Calu3 (cell line): ENCODE measurements around the gene OR2S2. TPM values are rescaled to one million over a fixed set of nuclear protein-coding genes. Genes with fewer than 3 reads are reported as not detected.
"Not testable (repeated sequence)": the region's sequence is repeated elsewhere in the genome, so short reads cannot be mapped to it uniquely, and the experiment has no call there.

Source experiments
- BruUV-seq: library from RNA; stranded (reverse); fragments of 400-500 nt; replicated peaks from 2 replicates; lab custom pipeline; 2021; lab: Mats Ljungman, UMichigan
- CTCF ChIA-PET: fragments of 300-600 bp; sonication (Branson Sonifier 250); formaldehyde crosslinking; loops from one replicate; lab custom pipeline; 2022; ENCODE audit warnings: antibody characterized with exemption; lab: Charles Lee
- DNase-seq: peaks from one replicate; pipeline ENCODE4 v3.0.0; 2022
- H3K27ac Mint-ChIP-seq: one replicate; pipeline ENCODE4 v1.8.0; 2022; ENCODE audit warnings: mixed read lengths; ENCODE audit not compliant: unreplicated experiment
- H3K27me3 Mint-ChIP-seq: one replicate; pipeline ENCODE4 v1.8.0; 2022; ENCODE audit warnings: mixed read lengths; ENCODE audit not compliant: unreplicated experiment
- H3K36me3 Mint-ChIP-seq: one replicate; pipeline ENCODE4 v1.8.0; 2022; ENCODE audit warnings: mild to moderate bottlenecking, moderate library complexity, mixed read lengths; ENCODE audit not compliant: insufficient read depth, unreplicated experiment
- H3K4me1 Mint-ChIP-seq: one replicate; pipeline ENCODE4 v1.8.0; 2022; ENCODE audit warnings: mild to moderate bottlenecking, low read depth, mixed read lengths; ENCODE audit not compliant: unreplicated experiment
- H3K4me3 Mint-ChIP-seq: one replicate; pipeline ENCODE4 v1.8.0; 2022; ENCODE audit warnings: mild to moderate bottlenecking, low read depth, moderate library complexity, mixed read lengths; ENCODE audit not compliant: unreplicated experiment
- H3K9me3 Mint-ChIP-seq: one replicate; pipeline ENCODE4 v1.8.0; 2022; ENCODE audit warnings: low read depth, mixed read lengths; ENCODE audit not compliant: unreplicated experiment
- CTCF ChIP-seq: fragments of 200-600 bp; IDR thresholded peaks from one replicate; pipeline ENCODE4 v1.8.0; 2022; ENCODE audit warnings: antibody characterized with exemption; ENCODE audit not compliant: unreplicated experiment
- intact Hi-C: fragments of 100-400 bp; cut with micrococcal nuclease; formaldehyde crosslinking; loops from one replicate; pipeline ENCODE4 v1.10.0; 2022; ENCODE audit not compliant: unreplicated experiment
- total RNA-seq: library from RNA; stranded (reverse); gene quantifications from 2 replicates; pipeline ENCODE4 v1.2.3, GENCODE V29; 2022

The OR2S2 gene
- total RNA-seq, 1 experiment from 2014 or later = not detected

GRCh38 chr9:35935261-35935660 is 22.7 kb downstream of the OR2S2 start:
- BruUV-seq = no TSS peak
- DNase-seq = no peak
- intact Hi-C loops = no loop called here
- Mint-ChIP-seq H3K27ac (no peak overlapping the region), H3K36me3 (no peaks in the 10 kb centered on the region), H3K27me3 (peaks cover 4% of the 10 kb centered on the region), H3K4me1 (no peaks in the 10 kb centered on the region), H3K4me3 (no peak overlapping the region), H3K9me3 (no peaks in the 10 kb centered on the region)
- no peak for TF ChIP-seq CTCF
- CTCF ChIA-PET = no interaction called here

GRCh38 chr9:35934069-35934468 is 23.9 kb downstream of the OR2S2 start:
- CTCF ChIA-PET, H3K4me1 Mint-ChIP-seq, intact Hi-C loops, H3K36me3 Mint-ChIP-seq, DNase-seq, H3K4me3 Mint-ChIP-seq, H3K9me3 Mint-ChIP-seq, BruUV-seq, H3K27ac Mint-ChIP-seq: not testable (repeated sequence)
- peaks cover 16% of the 10 kb centered on the region for H3K27me3 Mint-ChIP-seq

GRCh38 chr9:35933550-35934067 is 24.3 kb downstream of the OR2S2 start:
- Mint-ChIP-seq H3K4me3 (no peak overlapping the region), H3K4me1 (no peaks in the 10 kb centered on the region), H3K27me3 (peaks cover 17% of the 10 kb centered on the region), H3K9me3 (no peaks in the 10 kb centered on the region), H3K36me3 (no peaks in the 10 kb centered on the region), H3K27ac (no peak overlapping the region)
- DNase-seq = no peak
- intact Hi-C loops = no loop called here
- TF ChIP-seq CTCF = no peak
- CTCF ChIA-PET = no interaction called here
- BruUV-seq = no TSS peak

- CTCF ChIA-PET = interaction anchor here (0.5 to 0.6 kb wide), 2 partner anchors 119 to 779 kb away, joined by 3 to 4 read pairs; no protein-coding TSS in a partner anchor
- no peaks in the 10 kb centered on the region for H3K36me3 Mint-ChIP-seq
- no peak for TF ChIP-seq CTCF
- peaks cover 17% of the 10 kb centered on the region for H3K27me3 Mint-ChIP-seq
- DNase-seq = no peak
- intact Hi-C loops = no loop called here
- BruUV-seq = no TSS peak
- H3K9me3 Mint-ChIP-seq = no peaks in the 10 kb centered on the region
- no peaks in the 10 kb centered on the region for H3K4me1 Mint-ChIP-seq
- no peak overlapping the region for H3K27ac Mint-ChIP-seq
- no peak overlapping the region for H3K4me3 Mint-ChIP-seq
Observed at GRCh38 chr9:35932735-35933134, 25.2 kb downstream of the OR2S2 start.

GRCh38 chr9:35930989-35931388 is 27.0 kb downstream of the OR2S2 start:
- intact Hi-C loops = no loop called here
- CTCF ChIA-PET = no interaction called here
- BruUV-seq = no TSS peak

More at GRCh38 chr9:35930989-35931388, 27.0 kb downstream of the OR2S2 start:
- no peak for DNase-seq
- TF ChIP-seq CTCF = no peak
- Mint-ChIP-seq H3K9me3 (no peaks in the 10 kb centered on the region), H3K27ac (no peak overlapping the region), H3K27me3 (peaks cover 17% of the 10 kb centered on the region), H3K36me3 (no peaks in the 10 kb centered on the region), H3K4me3 (no peak overlapping the region), H3K4me1 (no peaks in the 10 kb centered on the region)
